HG03280 (cell line): ENCODE data around the gene SLC20A1.
A peak's percentile ranks its signal among the peaks of the same experiment; 100 is the strongest.
"Not testable (repeated sequence)": the region's sequence is repeated elsewhere in the genome, so short reads cannot be mapped to it uniquely, and the experiment has no call there.

Source experiments
- ATAC-seq: cut with Tn5 transposase; IDR thresholded peaks from one replicate; pipeline ENCODE4 v1.9.1; 2021; ENCODE audit warnings: mild to moderate bottlenecking, moderate library complexity; ENCODE audit not compliant: unreplicated experiment

The SLC20A1 gene

GRCh38 chr2:112644155-112644932 is 1.4 kb upstream of the SLC20A1 start:
- ATAC-seq, result no peak

GRCh38 chr2:112644933-112645309 is 818 bp upstream of the SLC20A1 start:
- no peak for ATAC-seq

DNA sequence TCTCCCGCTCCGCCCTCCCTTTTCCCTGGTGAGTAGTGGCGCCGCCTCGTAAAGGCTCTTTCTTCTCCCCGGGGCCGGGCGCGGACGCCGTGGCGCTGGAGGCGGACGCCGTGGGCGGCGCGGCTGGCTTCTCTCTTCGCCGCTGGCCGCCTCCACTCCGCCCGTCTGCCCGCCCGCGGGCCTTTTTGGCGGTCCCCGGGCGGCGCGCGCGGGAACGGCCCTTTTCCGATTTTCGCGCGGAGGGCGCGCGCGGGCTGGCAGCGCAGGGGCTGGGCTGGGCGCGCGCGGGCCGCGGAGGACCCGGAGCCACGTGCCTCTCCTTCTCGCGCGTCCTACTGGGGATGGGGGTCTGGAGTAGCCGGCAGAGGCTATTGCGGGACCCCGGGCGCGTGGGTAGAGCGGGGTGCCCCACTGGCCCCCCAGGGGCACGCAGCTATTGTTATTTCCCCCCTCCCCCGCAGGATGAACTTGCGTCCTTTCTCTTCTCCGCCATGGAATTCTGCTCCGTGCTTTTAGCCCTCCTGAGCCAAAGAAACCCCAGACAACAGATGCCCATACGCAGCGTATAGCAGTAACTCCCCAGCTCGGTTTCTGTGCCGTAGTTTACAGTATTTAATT is 472 bp downstream of the SLC20A1 start:
- ATAC-seq, result peak; percentile 28

DNA sequence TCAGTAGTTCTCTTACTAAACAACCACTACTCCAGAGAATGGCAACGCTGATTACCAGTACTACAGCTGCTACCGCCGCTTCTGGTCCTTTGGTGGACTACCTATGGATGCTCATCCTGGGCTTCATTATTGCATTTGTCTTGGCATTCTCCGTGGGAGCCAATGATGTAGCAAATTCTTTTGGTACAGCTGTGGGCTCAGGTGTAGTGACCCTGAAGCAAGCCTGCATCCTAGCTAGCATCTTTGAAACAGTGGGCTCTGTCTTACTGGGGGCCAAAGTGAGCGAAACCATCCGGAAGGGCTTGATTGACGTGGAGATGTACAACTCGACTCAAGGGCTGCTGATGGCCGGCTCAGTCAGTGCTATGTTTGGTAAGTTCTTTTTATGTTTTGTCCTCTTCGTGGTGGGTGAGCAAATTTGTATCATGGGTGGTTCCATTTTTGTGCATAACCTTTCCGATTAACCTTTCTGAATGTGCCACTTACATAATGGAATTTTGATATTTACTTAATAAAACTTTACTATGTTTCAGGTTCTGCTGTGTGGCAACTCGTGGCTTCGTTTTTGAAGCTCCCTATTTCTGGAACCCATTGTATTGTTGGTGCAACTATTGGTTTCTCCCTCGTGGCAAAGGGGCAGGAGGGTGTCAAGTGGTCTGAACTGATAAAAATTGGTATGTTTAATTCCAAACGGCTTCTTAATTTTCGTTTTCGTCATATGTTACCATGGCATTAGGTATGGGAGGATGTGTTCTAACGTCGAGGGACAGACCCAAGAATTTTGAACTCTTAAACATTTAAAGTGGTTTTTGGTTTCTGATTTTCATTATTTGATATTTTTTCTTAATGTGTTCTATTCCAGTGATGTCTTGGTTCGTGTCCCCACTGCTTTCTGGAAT is 1.3 kb downstream of the SLC20A1 start:
- no peak for ATAC-seq

GRCh38 chr2:112648081-112648480 is 2.3 kb downstream of the SLC20A1 start:
- no peak for ATAC-seq

- ATAC-seq, result no peak
Observed at GRCh38 chr2:112656679-112657078, 10.9 kb downstream of the SLC20A1 start.

DNA sequence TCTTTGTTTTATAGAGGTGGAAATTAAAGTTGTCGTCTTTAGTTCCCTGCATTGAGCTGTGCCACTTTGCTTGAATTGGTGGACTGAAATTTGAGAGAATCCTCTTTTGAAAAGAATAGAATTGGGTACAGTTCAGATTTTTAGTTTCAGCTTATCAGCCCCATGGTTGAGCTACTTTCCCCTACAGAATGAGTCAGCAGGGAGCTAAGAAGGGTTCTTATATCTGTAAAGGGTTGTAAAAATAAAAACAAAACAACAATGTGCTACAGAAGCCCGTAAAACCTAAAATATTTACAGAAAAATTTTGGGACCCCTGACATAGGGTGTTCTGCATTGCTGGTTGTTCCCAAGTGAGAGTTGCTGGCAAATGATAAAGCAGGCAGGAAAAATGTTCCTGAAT is 12.6 kb downstream of the SLC20A1 start:
- no peak for ATAC-seq

- ATAC-seq, result no peak
Observed at GRCh38 chr2:112658839-112659667, 13.3 kb downstream of the SLC20A1 start.

DNA sequence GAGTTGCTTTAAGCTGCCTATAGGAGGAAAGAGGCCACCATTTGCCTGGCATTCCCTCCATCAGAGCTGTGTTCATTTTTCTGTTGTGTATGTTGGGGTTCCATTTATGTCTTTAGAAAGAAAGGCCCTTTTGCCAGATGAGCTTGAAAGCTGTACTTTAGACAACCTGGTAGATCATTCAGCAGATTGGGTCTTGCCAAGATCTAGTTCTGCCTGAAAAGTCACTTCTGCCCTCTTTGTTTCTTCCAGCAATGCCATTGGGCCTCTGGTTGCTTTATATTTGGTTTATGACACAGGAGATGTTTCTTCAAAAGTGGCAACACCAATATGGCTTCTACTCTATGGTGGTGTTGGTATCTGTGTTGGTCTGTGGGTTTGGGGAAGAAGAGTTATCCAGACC is 14.4 kb downstream of the SLC20A1 start:
- ATAC-seq, result no peak

DNA sequence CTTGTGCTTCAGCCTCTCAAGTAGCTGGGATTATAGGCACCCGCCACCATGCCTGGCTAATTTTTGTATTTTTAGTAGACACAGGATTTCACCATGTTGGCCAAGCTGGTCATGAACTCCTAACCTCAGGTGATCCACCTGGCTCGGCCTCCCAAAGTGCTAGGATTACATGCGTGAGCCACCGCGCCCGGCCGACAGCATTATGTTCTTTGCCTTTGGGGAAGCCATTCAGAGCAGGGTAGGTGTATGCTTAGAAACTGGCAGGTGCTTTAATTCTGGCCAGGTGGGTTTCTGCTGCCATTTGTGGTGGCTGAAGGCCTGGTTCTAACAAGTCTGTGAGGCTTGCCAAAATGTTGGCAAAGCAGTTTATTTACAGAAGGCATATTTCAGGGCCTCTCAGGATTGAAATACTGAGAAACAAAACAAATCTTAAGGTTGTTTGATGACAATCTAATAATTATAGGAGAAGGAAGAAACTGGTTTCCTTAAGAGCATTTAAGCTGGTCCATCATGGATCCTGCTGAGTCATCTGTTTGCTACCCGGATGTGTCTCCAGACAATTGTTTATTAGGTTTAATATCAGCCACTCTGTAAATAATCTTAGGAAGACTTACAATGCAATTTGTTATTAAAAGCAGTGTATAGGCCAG is 16.0 kb downstream of the SLC20A1 start:
- no peak for ATAC-seq

DNA sequence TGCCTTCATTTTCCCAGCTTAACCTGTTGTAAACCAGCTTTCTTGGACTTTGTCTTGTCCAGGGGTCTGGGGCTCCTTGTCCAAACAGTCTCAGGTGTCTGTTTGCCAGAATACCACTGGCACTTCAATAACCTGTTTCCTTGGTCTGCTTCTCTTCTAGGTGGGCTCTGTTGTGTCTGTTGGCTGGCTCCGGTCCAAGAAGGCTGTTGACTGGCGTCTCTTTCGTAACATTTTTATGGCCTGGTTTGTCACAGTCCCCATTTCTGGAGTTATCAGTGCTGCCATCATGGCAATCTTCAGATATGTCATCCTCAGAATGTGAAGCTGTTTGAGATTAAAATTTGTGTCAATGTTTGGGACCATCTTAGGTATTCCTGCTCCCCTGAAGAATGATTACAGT is 17.0 kb downstream of the SLC20A1 start:
- no peak for ATAC-seq

GRCh38 chr2:112664689-112665088 is 18.9 kb downstream of the SLC20A1 start:
- ATAC-seq, result no peak

DNA sequence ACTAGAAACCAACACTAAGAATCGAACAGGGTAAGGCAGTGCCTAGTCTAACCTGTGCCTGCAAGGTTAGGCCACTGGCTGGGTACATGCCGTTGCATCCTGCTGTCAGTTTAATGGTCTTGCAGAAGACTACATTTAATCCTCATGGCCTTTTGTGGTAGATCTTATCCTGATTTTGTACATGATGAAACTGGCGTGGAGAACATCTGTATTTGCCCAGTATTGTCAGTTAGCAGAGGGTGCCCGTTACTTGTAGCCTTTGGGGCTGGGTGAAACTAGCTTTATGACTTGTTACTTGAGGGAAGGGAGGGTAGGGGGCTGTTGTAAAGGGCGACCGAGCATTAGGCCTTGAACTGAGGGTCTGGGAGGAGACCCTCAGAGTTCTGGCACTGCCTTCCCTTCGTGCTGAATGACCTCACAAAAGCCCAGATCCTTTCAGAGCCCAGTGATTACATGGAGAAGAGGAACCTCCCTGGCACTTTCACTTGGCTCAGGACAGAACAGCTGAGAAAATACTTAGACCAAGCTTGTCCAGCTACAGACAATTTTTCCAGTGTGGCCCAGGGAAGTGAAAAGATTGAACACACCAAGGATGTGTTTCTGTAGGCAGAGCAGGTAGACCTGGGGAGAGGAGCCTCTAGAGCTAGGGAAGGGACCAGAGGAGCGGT is 19.5 kb downstream of the SLC20A1 start:
- no peak for ATAC-seq

- ATAC-seq, result no peak
Observed at GRCh38 chr2:112666761-112667122, 21.0 kb downstream of the SLC20A1 start.

DNA sequence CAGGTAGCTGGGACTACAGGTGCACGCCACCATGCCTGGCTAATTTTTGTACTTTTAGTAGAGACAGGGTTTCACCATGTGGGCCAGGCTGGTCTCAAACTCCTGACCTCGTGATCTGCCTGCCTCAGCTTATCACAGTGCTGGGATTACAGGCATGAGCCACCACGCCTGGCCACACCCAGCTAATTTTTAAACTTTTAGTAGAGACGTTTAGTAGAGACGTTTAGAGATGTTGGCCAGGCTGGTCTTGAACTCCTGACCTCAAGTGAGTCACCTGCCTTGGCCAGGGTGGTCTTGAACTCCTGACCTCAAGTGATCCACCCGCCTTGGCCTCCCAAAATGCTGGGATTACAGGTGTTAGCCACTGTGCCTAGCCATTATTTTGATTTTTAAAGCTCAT is 21.8 kb downstream of the SLC20A1 start:
- not testable (repeated sequence) for ATAC-seq

GRCh38 chr2:112669667-112670066 is 23.9 kb downstream of the SLC20A1 start:
- ATAC-seq, result no peak

GRCh38 chr2:112670252-112671022 is 24.7 kb downstream of the SLC20A1 start:
- ATAC-seq, result no peak

GRCh38 chr2:112671801-112672200 is 26.1 kb downstream of the SLC20A1 start:
- ATAC-seq, result no peak

DNA sequence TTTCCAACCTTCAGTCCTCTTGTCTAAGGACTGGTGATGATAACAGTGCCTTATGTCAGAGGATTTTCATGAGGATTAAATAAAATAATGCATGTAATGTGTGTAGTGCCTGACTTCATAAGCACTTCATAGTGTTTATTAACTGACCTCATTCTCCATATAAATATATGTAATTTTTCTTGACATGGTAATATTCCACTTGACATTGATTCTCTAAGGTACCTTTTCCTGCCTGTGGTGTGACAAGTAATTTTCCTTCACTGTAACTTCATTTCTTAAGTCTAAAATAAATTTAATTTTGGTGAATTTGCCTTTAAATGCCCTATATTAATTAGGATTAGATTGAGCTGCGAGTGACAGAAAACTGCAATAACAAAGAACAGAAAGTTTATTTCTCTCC is 27.3 kb downstream of the SLC20A1 start:
- ATAC-seq, result no peak
